GM23338 (cell line): ENCODE data around the gene DONSON. TPM values are rescaled to one million over a fixed set of nuclear protein-coding genes. Genes with fewer than 3 reads are reported as not detected.

Experiments used
- ATAC-seq: fragments of 200-7000 bp; cut with Tn5 transposase; 3 replicates; pipeline ENCODE4 v1.9.1; 2020
- DNase-seq: peaks from one replicate; pipeline ENCODE4 v3.0.0-alpha.2; 2015; ENCODE audit warnings: low spot score
- H2AFZ ChIP-seq: fragments of 200-600 bp; sonication (generic); 2 replicates; pipeline ENCODE4 v1.8.0; 2016; ENCODE audit warnings: antibody characterized with exemption, mild to moderate bottlenecking, moderate library complexity
- H3F3A ChIP-seq: fragments of 200-600 bp; sonication (generic); replicated peaks from 2 replicates; pipeline ENCODE4 v1.8.0; 2017; ENCODE audit warnings: antibody characterized with exemption, mixed run types, low read depth
- H3K27ac ChIP-seq: fragments of 200-600 bp; sonication (generic); 2 replicates; pipeline ENCODE4 v1.6.1; 2016; ENCODE audit warnings: low read depth
- H3K27me3 ChIP-seq: fragments of 200-600 bp; sonication (generic); 2 replicates; pipeline ENCODE4 v1.8.0; 2016; ENCODE audit warnings: mild to moderate bottlenecking, mixed run types, moderate library complexity; ENCODE audit not compliant: insufficient read depth
- H3K36me3 ChIP-seq: fragments of 200-600 bp; sonication (generic); 2 replicates; pipeline ENCODE4 v1.8.0; 2016; ENCODE audit warnings: mild to moderate bottlenecking; ENCODE audit not compliant: insufficient read depth
- H3K4me1 ChIP-seq: fragments of 200-600 bp; sonication (generic); 2 replicates; pipeline ENCODE4 v1.8.0; 2016; ENCODE audit warnings: mild to moderate bottlenecking, moderate library complexity; ENCODE audit not compliant: insufficient read depth
- H3K4me2 ChIP-seq: fragments of 200-600 bp; sonication (generic); 2 replicates; pipeline ENCODE4 v1.7.1; 2017; ENCODE audit warnings: mixed run types
- H3K4me3 ChIP-seq: fragments of 200-600 bp; sonication (generic); 2 replicates; pipeline ENCODE4 v1.6.1; 2016; ENCODE audit warnings: mixed run types
- H3K79me2 ChIP-seq: fragments of 200-600 bp; sonication (generic); replicated peaks from 2 replicates; pipeline ENCODE4 v1.8.0; 2017; ENCODE audit warnings: mild to moderate bottlenecking; ENCODE audit not compliant: insufficient read depth
- H3K9me2 ChIP-seq: fragments of 200-600 bp; sonication (generic); 2 replicates; pipeline ENCODE4 v1.8.0; 2017; ENCODE audit not compliant: insufficient read depth
- H4K20me1 ChIP-seq: fragments of 200-600 bp; sonication (generic); replicated peaks from 2 replicates; pipeline ENCODE4 v1.8.0; 2017; ENCODE audit warnings: mild to moderate bottlenecking; ENCODE audit not compliant: insufficient read depth
- H3K27ac Mint-ChIP-seq: 2 replicates; pipeline ENCODE4 v1.8.0; 2020; ENCODE audit warnings: inconsistent platforms, mild to moderate bottlenecking, moderate library complexity, mixed read lengths
- H3K27me3 Mint-ChIP-seq: 3 replicates; pipeline ENCODE4 v1.8.0; 2022; ENCODE audit warnings: low read depth, mild to moderate bottlenecking, moderate library complexity, mixed read lengths, inconsistent platforms; ENCODE audit not compliant: insufficient read depth, poor library complexity
- H3K36me3 Mint-ChIP-seq: 3 replicates; pipeline ENCODE4 v1.8.0; 2021; ENCODE audit warnings: low read depth, mild to moderate bottlenecking, inconsistent platforms, moderate library complexity, mixed read lengths
- H3K4me1 Mint-ChIP-seq: 3 replicates; pipeline ENCODE4 v1.8.0; 2020; ENCODE audit warnings: mild to moderate bottlenecking, inconsistent platforms, mixed read lengths
- H3K4me3 Mint-ChIP-seq: 3 replicates; pipeline ENCODE4 v1.8.0; 2021; ENCODE audit warnings: moderate library complexity, mild to moderate bottlenecking, inconsistent platforms, mixed read lengths
- H3K9me3 Mint-ChIP-seq: 3 replicates; pipeline ENCODE4 v1.8.0; 2020; ENCODE audit warnings: moderate library complexity, mild to moderate bottlenecking, inconsistent platforms, mixed read lengths
- CREB1 ChIP-seq: fragments of 250-450 bp; sonication (Bioruptor Pico); IDR thresholded peaks from 2 replicates; pipeline ENCODE4 v1.5.0; 2020; ENCODE audit warnings: low read depth, mild to moderate bottlenecking, moderate library complexity
- ETS1 ChIP-seq: IDR thresholded peaks from 2 replicates; pipeline ENCODE4 v1.6.1; 2016; ENCODE audit warnings: antibody characterized with exemption
- EZH2 ChIP-seq: fragments of 200-600 bp; sonication (generic); IDR thresholded peaks from one replicate; pipeline ENCODE4 v1.8.0; 2017; ENCODE audit warnings: antibody characterized with exemption, mild to moderate bottlenecking, low read depth; ENCODE audit not compliant: unreplicated experiment
- EZH2phosphoT487 ChIP-seq: fragments of 200-600 bp; sonication (generic); IDR thresholded peaks from one replicate; pipeline ENCODE4 v1.8.1; 2018; ENCODE audit warnings: antibody characterized with exemption; ENCODE audit not compliant: unreplicated experiment
- JUNB ChIP-seq: IDR thresholded peaks from one replicate; pipeline ENCODE4 v1.6.1; 2016; ENCODE audit warnings: antibody characterized with exemption; ENCODE audit not compliant: unreplicated experiment
- NANOG ChIP-seq: IDR thresholded peaks from 2 replicates; pipeline ENCODE4 v1.6.1; 2016; ENCODE audit warnings: antibody characterized with exemption, borderline replicate concordance
- POLR2AphosphoS5 ChIP-seq: IDR thresholded peaks from 2 replicates; pipeline ENCODE4 v1.6.1; 2016; ENCODE audit warnings: antibody characterized with exemption, low read depth
- REST ChIP-seq: IDR thresholded peaks from one replicate; pipeline ENCODE4 v1.6.1; 2018; ENCODE audit warnings: antibody characterized with exemption; ENCODE audit not compliant: unreplicated experiment
- STAT1 ChIP-seq: IDR thresholded peaks from one replicate; pipeline ENCODE4 v1.6.1; 2016; ENCODE audit warnings: antibody characterized with exemption; ENCODE audit not compliant: unreplicated experiment
- ZNF114 ChIP-seq: fragments of 250-450 bp; sonication (Bioruptor Pico); IDR thresholded peaks from 2 replicates; pipeline ENCODE4 v1.5.0; 2020; ENCODE audit warnings: mild to moderate bottlenecking, moderate library complexity
- ZNF331 ChIP-seq: fragments of 250-450 bp; sonication (Bioruptor Pico); IDR thresholded peaks from 2 replicates; pipeline ENCODE4 v1.5.0; 2020; ENCODE audit warnings: low read depth, mild to moderate bottlenecking, moderate library complexity
- ZNF462 ChIP-seq: fragments of 250-450 bp; sonication (Bioruptor Pico); IDR thresholded peaks from 2 replicates; pipeline ENCODE4 v1.5.0; 2020; ENCODE audit warnings: mild to moderate bottlenecking, moderate library complexity
- polyA plus RNA-seq: library from polyadenylated mRNA; unstranded; fragments of >200 nt; fragmentation: Nextera tagmentation; extraction: Ambion mirVana; gene quantifications from 2 replicates; pipeline ENCODE4 v1.2.1, GENCODE V29; 2016
- total RNA-seq: library from RNA; depleted of rRNA; stranded (reverse); fragments of >200 nt; shearing (Covaris generic); gene quantifications from 2 replicates; pipeline ENCODE4 v1.2.3, GENCODE V29; 2014
- TF ChIP-seq, protein P1 (sequence below), 2 experiments: fragments of 200-600 bp in 1 of 2; sonication (generic) in 1 of 2; conservative IDR thresholded peaks; 2 replicates each; pipeline versions ENCODE4 v1.5.1 to v1.6.1; 2016 to 2017; ENCODE audit warnings: antibody characterized with exemption in 2 of 2, low read depth in 2 of 2, mild to moderate bottlenecking in 2 of 2, moderate library complexity in 1 of 2

The DONSON gene
- total and polyA plus RNA-seq, 2 experiments from 2014 or later: 32.9 to 35.2 TPM

DNA sequence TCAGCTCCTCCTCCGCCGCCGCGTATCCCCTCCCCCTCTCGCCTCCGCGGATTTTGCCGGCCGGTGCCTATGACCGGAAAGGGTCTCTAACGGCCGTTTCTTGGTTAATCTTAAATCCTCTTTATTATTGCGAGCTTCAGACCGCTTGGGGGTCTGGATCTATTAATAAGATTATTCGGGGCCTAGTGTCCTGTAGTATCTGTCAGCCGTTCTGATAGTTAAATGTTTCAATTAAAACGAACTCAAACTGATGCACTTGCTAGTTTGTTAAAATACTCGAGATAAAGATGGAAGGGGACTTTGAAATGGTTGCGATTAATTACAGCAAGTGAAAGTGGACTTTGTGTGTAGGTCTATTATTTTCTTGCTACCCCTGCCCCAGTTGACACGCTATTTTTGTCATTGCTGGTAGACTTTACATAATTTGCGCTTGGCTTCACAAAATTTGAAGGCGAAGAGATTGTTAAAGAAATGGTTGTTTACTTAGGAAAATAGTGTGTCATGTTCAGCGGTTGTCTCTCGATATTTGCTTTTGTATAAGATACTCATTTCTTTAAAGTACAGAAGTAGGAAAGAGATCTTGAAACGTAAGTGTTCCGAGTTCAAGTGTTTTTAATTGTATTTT lies 44.9 kb downstream of the DONSON start:
- Histone ChIP-seq H3K79me2 (peaks cover 90% of the 10 kb centered on the region), H3K4me3 (peak overlapping the region; percentile 97), H3K9me2 (no peaks in the 10 kb centered on the region), H3K4me1 (peaks cover 7% of the 10 kb centered on the region), H3K27me3 (no peaks in the 10 kb centered on the region), H4K20me1 (peaks cover 37% of the 10 kb centered on the region), H3K27ac (peak overlapping the region; percentile 96), H3F3A (peaks cover 13% of the 10 kb centered on the region), H3K4me2 (peak overlapping the region; percentile 87), H2AFZ (no peak overlapping the region), H3K36me3 (peaks cover 27% of the 10 kb centered on the region)
- DNase-seq (no peak), ATAC-seq (peak; percentile 42)
- Mint-ChIP-seq H3K27ac (peak overlapping the region; percentile 100), H3K27me3 (peaks cover 8% of the 10 kb centered on the region), H3K4me3 (peak overlapping the region; percentile 96), H3K36me3 (peaks cover 62% of the 10 kb centered on the region), H3K4me1 (peaks cover 11% of the 10 kb centered on the region), H3K9me3 (no peaks in the 10 kb centered on the region)
- TF ChIP-seq NANOG: no peak
- TF ChIP-seq ZNF331 (CRISPR knock-in tag): no peak
- no peak for TF ChIP-seq ETS1
- TF ChIP-seq, protein P1, sequence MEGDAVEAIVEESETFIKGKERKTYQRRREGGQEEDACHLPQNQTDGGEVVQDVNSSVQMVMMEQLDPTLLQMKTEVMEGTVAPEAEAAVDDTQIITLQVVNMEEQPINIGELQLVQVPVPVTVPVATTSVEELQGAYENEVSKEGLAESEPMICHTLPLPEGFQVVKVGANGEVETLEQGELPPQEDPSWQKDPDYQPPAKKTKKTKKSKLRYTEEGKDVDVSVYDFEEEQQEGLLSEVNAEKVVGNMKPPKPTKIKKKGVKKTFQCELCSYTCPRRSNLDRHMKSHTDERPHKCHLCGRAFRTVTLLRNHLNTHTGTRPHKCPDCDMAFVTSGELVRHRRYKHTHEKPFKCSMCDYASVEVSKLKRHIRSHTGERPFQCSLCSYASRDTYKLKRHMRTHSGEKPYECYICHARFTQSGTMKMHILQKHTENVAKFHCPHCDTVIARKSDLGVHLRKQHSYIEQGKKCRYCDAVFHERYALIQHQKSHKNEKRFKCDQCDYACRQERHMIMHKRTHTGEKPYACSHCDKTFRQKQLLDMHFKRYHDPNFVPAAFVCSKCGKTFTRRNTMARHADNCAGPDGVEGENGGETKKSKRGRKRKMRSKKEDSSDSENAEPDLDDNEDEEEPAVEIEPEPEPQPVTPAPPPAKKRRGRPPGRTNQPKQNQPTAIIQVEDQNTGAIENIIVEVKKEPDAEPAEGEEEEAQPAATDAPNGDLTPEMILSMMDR (conservative IDR thresholded peaks at IDR 0.05; ENCODE audit: low read depth in 2 of 2): no peak
- no peak for TF ChIP-seq CREB1
- no peak for TF ChIP-seq EZH2
- TF ChIP-seq JUNB: no peak
- no peak for TF ChIP-seq ZNF114 (CRISPR knock-in tag)
- TF ChIP-seq ZNF462 (CRISPR knock-in tag): no peak
- no peak for TF ChIP-seq POLR2AphosphoS5
- TF ChIP-seq REST: no peak
- no peak for TF ChIP-seq EZH2phosphoT487
- TF ChIP-seq STAT1: no peak
